Motor neuron (in vitro differentiated cells): ENCODE measurements around the gene EXOC1. TPM values are rescaled to one million over a fixed set of nuclear protein-coding genes. Genes with fewer than 3 reads are reported as not detected.
"Not testable (repeated sequence)": the region's sequence is repeated elsewhere in the genome, so short reads cannot be mapped to it uniquely, and the experiment has no call there.

ENCODE experiments used
- ATAC-seq, 8 experiments: fragments of 200-7000 bp; cut with Tn5 transposase; replicated peaks in 6 of 8; 2 replicates each; pipeline ENCODE4 v1.8.0; 2021; ENCODE audit warnings: mild to moderate bottlenecking in 8 of 8, moderate library complexity in 8 of 8
- H3K27ac ChIP-seq, 2 donors: fragments of 250-450 bp; sonication (Bioruptor Pico); 2 replicates each; pipeline ENCODE4 v1.9.0; 2021; ENCODE audit warnings: antibody characterized with exemption in 2 of 2, mild to moderate bottlenecking in 2 of 2, moderate library complexity in 1 of 2
- H3K4me1 ChIP-seq, 2 donors: fragments of 250-450 bp; sonication (Bioruptor Pico); replicated peaks in 1 of 2; 2 replicates each; pipeline ENCODE4 v1.6.1; 2021; ENCODE audit warnings: antibody characterized with exemption in 2 of 2, mild to moderate bottlenecking in 2 of 2, moderate library complexity in 1 of 2
- H3K4me3 ChIP-seq, 5 donors: fragments of 250-450 bp; sonication (Bioruptor Pico); 2 replicates each; pipeline ENCODE4 v1.9.0; 2021; ENCODE audit warnings: antibody characterized with exemption in 5 of 5, mild to moderate bottlenecking in 5 of 5, moderate library complexity in 4 of 5
- WGBS, 10 experiments: fragments of 450-650 bp; shearing (Covaris generic); methylation state at CpG; one replicate each; pipeline ENCODE4 v1.0.0; 2022; 5-methylcytosine and 5-hydroxymethylcytosine counted together
- in situ Hi-C, 9 experiments: fragments of 400-800 bp; cut with MboI; loops; one replicate each; pipeline ENCODE4 v1.15.0; 2021; ENCODE audit warnings: low sequenced_read_pairs in 9 of 9, low pct_unique_long_range_greater_than_20kb in 2 of 9; ENCODE audit not compliant: unreplicated experiment in 9 of 9
- total RNA-seq, 8 experiments: library from RNA; unstranded; fragments of 300-600 nt; gene quantifications; 2 replicates each; pipeline versions ENCODE4 v1.2.3 to v1.2.4, GENCODE V29; 2022

Gene EXOC1
- total RNA-seq, 8 experiments from 2014 or later: 31.3 to 52.3 (median 44.7) TPM

GRCh38 chr4:55926610-55927009 lies 73.2 kb downstream of the EXOC1 start:
- H3K4me1 ChIP-seq: no peaks in the 10 kb centered on the region
- no peak overlapping the region for H3K4me3 ChIP-seq
- no peak overlapping the region for H3K27ac ChIP-seq
- no peak for ATAC-seq
- in situ Hi-C loops: loop anchor here in 3 of 9 experiments (25.0 kb wide), 2 partner anchors 361 to 386 kb away; no protein-coding TSS in a partner anchor

DNA sequence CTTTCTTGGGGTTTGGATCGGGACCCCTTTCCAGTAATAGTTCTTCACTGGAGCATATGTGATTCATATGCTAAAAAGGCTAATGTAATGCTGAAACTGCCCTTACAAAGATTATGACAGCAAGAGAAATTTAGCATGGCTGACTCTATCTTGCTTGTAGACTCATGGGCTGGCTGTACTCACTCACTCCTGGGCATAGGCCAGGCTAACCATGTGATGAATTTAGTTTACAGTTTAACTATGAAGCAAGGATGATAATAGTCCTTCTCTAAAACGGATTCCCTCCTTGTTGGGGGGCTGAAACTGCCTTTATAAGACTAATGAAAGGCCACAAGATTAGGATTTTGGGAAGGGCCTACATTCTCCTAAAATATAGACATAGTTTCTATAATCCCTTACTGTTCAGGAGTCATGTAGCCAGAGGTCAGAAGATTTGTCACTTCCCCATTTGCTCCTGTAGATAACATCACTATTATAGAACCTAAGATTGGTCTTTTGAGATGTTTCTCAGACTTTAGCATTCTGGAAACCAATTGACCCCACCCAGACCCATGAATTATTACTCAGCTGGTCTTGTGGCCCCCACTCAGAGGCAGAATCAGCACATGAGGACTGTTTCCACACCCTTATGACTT lies 74.5 kb downstream of the EXOC1 start:
- H3K4me1 ChIP-seq: peaks cover 0 to 3% of the 10 kb centered on the region in 2 donors
- H3K27ac ChIP-seq: no peak overlapping the region
- in situ Hi-C loops: loop anchor here in 3 of 9 experiments (25.0 kb wide), 2 partner anchors 359 to 384 kb away; no protein-coding TSS in a partner anchor
- H3K4me3 ChIP-seq: no peak overlapping the region
- ATAC-seq: peak in 4 of 8 experiments; percentile 19 to 66 (median 45)
- WGBS, 10 experiments: 10 to 100% (median 40%) methylated on average over 1 to 2 of the region's 2 CpGs; no CpG with 5 or more reads in 3 of the 10 experiments

DNA sequence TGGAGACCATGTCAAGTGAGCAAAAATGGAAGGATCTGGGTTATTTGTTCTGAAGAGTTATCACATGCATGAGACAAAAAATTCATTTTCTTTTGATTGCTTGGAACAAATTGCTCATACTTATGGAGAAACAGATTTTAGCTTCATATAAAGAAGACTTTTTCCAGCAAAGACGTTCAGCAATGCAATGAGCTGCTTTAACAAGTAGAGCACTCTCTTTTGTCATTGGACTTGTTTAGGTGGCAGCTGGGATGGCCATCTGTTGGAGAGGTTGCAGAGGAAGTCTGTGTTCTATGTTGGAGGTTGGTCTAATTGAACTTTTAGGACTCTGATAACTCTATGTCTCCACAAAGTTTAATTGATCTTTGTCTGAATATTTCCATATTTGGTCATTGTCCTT lies 75.4 kb downstream of the EXOC1 start:
- H3K4me1 ChIP-seq: peaks cover 0 to 3% of the 10 kb centered on the region in 2 donors
- no peak overlapping the region for H3K27ac ChIP-seq
- WGBS, 10 experiments: 0 to 86% (median 65%) methylated on average over 1 of the region's 1 CpG; no CpG with 5 or more reads in 4 of the 10 experiments
- H3K4me3 ChIP-seq: no peak overlapping the region
- no peak for ATAC-seq
- in situ Hi-C loops: loop anchor here in 3 of 9 experiments (25.0 kb wide), 2 partner anchors 358 to 383 kb away; no protein-coding TSS in a partner anchor

- H3K4me1 ChIP-seq: peaks cover 0 to 3% of the 10 kb centered on the region in 2 donors
- H3K4me3 ChIP-seq: no peak overlapping the region
- no peak for ATAC-seq
- H3K27ac ChIP-seq: no peak overlapping the region
- 54 to 100% (median 82%) methylated on average over 1 to 2 of the region's 2 CpGs; no CpG with 5 or more reads in 2 of the 10 experiments for WGBS, 10 experiments
- in situ Hi-C loops: loop anchor here in 3 of 9 experiments (25.0 kb wide), 2 partner anchors 356 to 381 kb away; no protein-coding TSS in a partner anchor
Measured at GRCh38 chr4:55931043-55931442, 77.6 kb downstream of the EXOC1 start.

DNA sequence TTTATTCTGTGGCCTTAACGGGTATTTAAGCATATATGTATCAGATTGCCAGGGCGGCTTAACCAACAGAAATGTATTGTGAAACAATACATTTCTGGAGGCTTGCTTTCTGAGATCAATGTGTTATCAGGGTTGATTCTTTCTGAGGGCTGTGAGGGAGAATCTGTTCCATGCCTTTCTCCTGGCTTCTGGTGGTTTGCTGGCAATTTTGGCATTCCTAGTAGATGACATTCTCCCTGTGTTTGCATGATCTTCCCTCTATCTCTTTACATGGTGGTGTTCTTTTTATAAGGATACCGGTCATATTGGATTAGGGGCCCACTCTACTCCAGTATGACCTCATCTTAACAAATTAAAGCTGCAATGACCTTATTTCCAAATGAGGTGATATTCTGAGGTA lies 78.4 kb downstream of the EXOC1 start:
- no peak for ATAC-seq
- Histone ChIP-seq H3K27ac (no peak overlapping the region), H3K4me3 (no peak overlapping the region), H3K4me1 (peaks cover 0 to 3% of the 10 kb centered on the region in 2 donors)
- WGBS, 10 experiments: 20 to 95% (median 80%) methylated on average over 1 to 3 of the region's 3 CpGs
- in situ Hi-C loops: loop anchor here in 3 of 9 experiments (25.0 kb wide), 2 partner anchors 355 to 380 kb away; no protein-coding TSS in a partner anchor

DNA sequence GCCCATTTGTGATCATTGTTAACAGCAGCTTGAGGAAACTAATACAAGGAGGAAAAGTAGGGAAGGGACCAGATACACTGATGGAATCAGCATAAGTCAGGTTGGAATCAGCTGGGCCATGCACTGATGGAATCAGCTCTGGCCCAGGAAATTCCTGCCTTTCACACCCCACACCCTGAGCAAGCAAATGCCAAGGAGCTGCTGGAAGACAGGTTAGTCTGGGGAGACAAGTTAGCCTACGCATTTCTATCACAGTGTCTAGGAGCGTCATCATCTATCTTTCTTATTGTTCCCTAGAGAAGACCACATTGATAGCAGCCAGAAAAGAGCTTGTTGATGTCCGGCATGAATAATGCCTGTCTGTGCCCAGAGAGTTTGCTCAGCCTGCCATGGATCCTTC lies 79.1 kb downstream of the EXOC1 start:
- no peak overlapping the region for H3K27ac ChIP-seq
- H3K4me3 ChIP-seq: no peak overlapping the region
- ATAC-seq: peak in 3 of 8 experiments; percentile 26 to 65 (median 32)
- 67 to 100% (median 80%) methylated on average over 1 to 3 of the region's 3 CpGs; no CpG with 5 or more reads in 5 of the 10 experiments for WGBS, 10 experiments
- peaks cover 0 to 3% of the 10 kb centered on the region in 2 donors for H3K4me1 ChIP-seq
- in situ Hi-C loops: loop anchor here in 3 of 9 experiments (25.0 kb wide), 2 partner anchors 355 to 380 kb away; no protein-coding TSS in a partner anchor

DNA sequence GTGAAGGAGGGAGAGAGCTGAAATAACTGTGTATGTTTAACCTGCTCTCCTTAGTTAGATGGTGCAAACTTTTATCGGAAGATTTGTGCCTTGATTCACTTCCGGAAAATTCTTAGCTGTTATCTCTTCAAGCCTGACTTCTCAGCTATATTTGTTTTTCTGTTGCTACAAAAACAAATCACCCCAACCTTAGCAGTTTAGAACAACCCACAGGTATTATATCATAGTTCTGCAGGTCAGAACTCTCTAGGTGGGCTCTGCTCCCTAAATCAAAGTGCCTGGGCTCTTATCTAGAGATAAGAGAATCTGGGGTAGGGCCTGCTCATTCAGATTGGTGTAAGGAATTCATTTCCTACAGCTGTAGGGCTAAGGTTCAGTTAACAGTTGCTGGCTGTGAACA lies 80.2 kb downstream of the EXOC1 start:
- in situ Hi-C loops: loop anchor here in 3 of 9 experiments (25.0 kb wide), 2 partner anchors 354 to 379 kb away; no protein-coding TSS in a partner anchor
- Histone ChIP-seq H3K4me1 (peaks cover 0 to 3% of the 10 kb centered on the region in 2 donors), H3K4me3 (no peak overlapping the region), H3K27ac (no peak overlapping the region)
- ATAC-seq: no peak
- 80 to 100% (median 100%) methylated on average over 1 to 2 of the region's 2 CpGs; no CpG with 5 or more reads in 5 of the 10 experiments for WGBS, 10 experiments

GRCh38 chr4:55935907-55936306 lies 82.5 kb downstream of the EXOC1 start:
- in situ Hi-C loops: loop anchor here in 3 of 9 experiments (25.0 kb wide), 2 partner anchors 351 to 376 kb away; no protein-coding TSS in a partner anchor
- not testable (repeated sequence) for H3K4me3 ChIP-seq, ATAC-seq, H3K4me1 ChIP-seq, H3K27ac ChIP-seq
- 60 to 100% (median 86%) methylated on average over 1 to 6 of the region's 6 CpGs; no CpG with 5 or more reads in 5 of the 10 experiments for WGBS, 10 experiments

DNA sequence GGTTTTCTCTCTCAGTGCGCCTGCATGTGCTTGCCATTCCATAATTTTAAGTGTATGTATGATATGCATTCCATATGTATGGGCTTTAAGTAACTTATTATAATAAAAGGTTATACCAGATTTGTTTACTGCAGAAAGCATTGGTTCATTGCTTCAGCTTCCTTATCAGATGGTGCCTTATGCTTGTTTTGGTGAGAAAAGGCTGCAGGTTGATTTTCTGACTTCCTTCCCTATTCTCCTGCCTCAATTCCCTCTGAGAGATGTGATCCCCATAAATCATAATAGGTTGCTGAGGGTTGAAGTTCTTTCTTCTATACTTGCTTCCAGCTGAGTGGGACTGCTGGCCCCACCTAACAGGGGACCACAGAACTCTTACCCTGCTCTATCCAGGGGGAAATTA lies 85.0 kb downstream of the EXOC1 start:
- Histone ChIP-seq H3K4me3 (no peak overlapping the region), H3K4me1 (no peaks in the 10 kb centered on the region), H3K27ac (no peak overlapping the region)
- no peak for ATAC-seq
- in situ Hi-C loops: loop anchor here in 3 of 9 experiments (25.0 kb wide), 2 partner anchors 349 to 374 kb away; no protein-coding TSS in a partner anchor
- WGBS, 10 experiments: 0 to 100% (median 73%) methylated on average over 1 of the region's 1 CpG; no CpG with 5 or more reads in 2 of the 10 experiments

GRCh38 chr4:55939421-55939820 lies 86.0 kb downstream of the EXOC1 start:
- no peaks in the 10 kb centered on the region for H3K4me1 ChIP-seq
- in situ Hi-C loops: loop anchor here in 3 of 9 experiments (25.0 kb wide), 2 partner anchors 348 to 373 kb away; no protein-coding TSS in a partner anchor
- no peak overlapping the region for H3K27ac ChIP-seq
- ATAC-seq: no peak
- WGBS, 10 experiments: 57 to 100% (median 85%) methylated on average over 1 to 2 of the region's 2 CpGs
- H3K4me3 ChIP-seq: no peak overlapping the region

DNA sequence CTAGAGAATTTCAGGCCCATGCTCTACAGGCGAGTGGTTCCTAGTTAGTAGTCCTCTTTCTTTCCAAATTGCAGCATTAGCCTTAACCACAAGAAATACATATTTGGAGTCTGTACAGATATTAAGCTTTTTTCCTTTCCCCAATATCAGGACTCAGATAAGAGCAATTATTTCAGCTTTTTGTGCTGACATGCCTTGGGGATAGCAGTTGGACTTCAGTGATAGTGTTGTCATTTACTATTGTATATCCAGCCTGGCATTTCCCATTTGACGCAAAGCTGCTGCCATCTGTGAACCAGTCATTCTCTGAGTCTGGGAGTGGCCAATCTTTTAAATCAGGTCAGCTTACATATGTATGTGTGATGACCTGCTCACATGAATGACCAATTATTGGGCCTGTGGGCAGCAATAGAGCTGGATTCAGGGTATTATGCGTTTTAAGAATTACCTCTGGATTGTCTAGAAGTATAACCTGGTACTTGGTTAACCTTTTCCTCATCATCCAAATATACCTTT lies 88.5 kb downstream of the EXOC1 start:
- no peak overlapping the region for H3K4me3 ChIP-seq
- peak in 2 of 8 experiments; percentile 48 to 74 for ATAC-seq
- in situ Hi-C loops: loop anchor here in 3 of 9 experiments (25.0 kb wide), 2 partner anchors 345 to 370 kb away; no protein-coding TSS in a partner anchor
- H3K27ac ChIP-seq: no peak overlapping the region
- WGBS, 10 experiments: 86 to 100% (median 94%) methylated on average over 1 to 3 of the region's 3 CpGs; no CpG with 5 or more reads in 4 of the 10 experiments
- no peaks in the 10 kb centered on the region for H3K4me1 ChIP-seq

- in situ Hi-C loops: loop anchor here in 3 of 9 experiments (25.0 kb wide), 2 partner anchors 340 to 365 kb away; no protein-coding TSS in a partner anchor
- ATAC-seq: no peak
- Histone ChIP-seq H3K27ac (no peak overlapping the region), H3K4me1 (peaks cover 16% of the 10 kb centered on the region in 2 donors), H3K4me3 (no peak overlapping the region)
- 10 to 100% (median 27%) methylated on average over 1 to 6 of the region's 6 CpGs; no CpG with 5 or more reads in 1 of the 10 experiments for WGBS, 10 experiments
Measured at GRCh38 chr4:55947254-55947882, 93.9 kb downstream of the EXOC1 start.
